Thyroid gland (tissue), 4 donors: Measurements from ENCODE around the gene PHF14.

ENCODE experiments used
- POLR2A ChIP-seq, 2 donors: fragments of 450-650 bp; IDR thresholded peaks; one replicate each; pipeline ENCODE4 v1.6.1; 2017; ENCODE audit warnings: antibody characterized with exemption in 2 of 2, mild to moderate bottlenecking in 2 of 2, moderate library complexity in 1 of 2
- TF ChIP-seq, protein P1 (sequence below), 6 experiments: fragments of 200-600 bp in 3 of 6; fragments of 450-650 bp in 3 of 6; sonication (generic) in 3 of 6; IDR thresholded peaks; one replicate each; pipeline ENCODE4 v1.5.1; 2016 to 2019; ENCODE audit warnings: antibody characterized with exemption in 6 of 6, mild to moderate bottlenecking in 2 of 6, inconsistent platforms in 1 of 6, moderate library complexity in 1 of 6

DNA sequence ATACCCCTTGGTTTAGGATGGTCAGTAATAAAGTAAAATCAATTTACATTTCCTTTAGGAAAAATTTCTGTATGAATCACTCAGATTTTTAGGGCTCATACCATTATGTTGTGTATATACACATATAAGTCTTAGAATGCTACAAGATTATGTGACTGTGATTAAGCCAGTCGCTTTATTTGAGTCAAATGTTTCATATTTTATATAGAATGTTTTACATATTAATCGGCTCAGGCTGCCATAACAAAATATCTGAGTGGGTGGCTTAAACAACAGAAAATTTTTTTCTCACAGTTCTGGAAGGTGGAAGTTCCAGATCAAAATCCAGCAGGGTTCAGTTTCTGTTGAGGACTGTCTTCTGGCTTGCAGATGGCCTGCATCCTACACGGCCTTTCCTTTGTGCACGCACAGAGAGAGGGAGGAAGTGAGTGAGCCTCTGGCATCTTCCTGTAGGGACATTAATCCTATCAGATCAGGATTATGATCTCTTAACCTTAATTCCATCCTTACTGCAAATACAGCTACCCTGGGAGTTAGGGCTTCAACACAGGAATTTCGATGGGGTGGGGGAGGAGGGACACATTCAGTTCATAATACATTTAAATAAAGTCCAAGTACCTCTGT, 198.0 kb downstream of the PHF14 start:
- TF ChIP-seq, protein P1, sequence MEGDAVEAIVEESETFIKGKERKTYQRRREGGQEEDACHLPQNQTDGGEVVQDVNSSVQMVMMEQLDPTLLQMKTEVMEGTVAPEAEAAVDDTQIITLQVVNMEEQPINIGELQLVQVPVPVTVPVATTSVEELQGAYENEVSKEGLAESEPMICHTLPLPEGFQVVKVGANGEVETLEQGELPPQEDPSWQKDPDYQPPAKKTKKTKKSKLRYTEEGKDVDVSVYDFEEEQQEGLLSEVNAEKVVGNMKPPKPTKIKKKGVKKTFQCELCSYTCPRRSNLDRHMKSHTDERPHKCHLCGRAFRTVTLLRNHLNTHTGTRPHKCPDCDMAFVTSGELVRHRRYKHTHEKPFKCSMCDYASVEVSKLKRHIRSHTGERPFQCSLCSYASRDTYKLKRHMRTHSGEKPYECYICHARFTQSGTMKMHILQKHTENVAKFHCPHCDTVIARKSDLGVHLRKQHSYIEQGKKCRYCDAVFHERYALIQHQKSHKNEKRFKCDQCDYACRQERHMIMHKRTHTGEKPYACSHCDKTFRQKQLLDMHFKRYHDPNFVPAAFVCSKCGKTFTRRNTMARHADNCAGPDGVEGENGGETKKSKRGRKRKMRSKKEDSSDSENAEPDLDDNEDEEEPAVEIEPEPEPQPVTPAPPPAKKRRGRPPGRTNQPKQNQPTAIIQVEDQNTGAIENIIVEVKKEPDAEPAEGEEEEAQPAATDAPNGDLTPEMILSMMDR (IDR thresholded peaks at IDR 0.05) = no peak
- no peak for TF ChIP-seq POLR2A (IDR thresholded peaks at IDR 0.05)
